HG02759 (cell line): Measurements from ENCODE around the gene SLC2A11.

Source experiments
- ATAC-seq: cut with Tn5 transposase; IDR thresholded peaks from one replicate; pipeline ENCODE4 v1.9.1; 2021; ENCODE audit warnings: mild to moderate bottlenecking, moderate library complexity; ENCODE audit not compliant: unreplicated experiment

Gene SLC2A11

DNA sequence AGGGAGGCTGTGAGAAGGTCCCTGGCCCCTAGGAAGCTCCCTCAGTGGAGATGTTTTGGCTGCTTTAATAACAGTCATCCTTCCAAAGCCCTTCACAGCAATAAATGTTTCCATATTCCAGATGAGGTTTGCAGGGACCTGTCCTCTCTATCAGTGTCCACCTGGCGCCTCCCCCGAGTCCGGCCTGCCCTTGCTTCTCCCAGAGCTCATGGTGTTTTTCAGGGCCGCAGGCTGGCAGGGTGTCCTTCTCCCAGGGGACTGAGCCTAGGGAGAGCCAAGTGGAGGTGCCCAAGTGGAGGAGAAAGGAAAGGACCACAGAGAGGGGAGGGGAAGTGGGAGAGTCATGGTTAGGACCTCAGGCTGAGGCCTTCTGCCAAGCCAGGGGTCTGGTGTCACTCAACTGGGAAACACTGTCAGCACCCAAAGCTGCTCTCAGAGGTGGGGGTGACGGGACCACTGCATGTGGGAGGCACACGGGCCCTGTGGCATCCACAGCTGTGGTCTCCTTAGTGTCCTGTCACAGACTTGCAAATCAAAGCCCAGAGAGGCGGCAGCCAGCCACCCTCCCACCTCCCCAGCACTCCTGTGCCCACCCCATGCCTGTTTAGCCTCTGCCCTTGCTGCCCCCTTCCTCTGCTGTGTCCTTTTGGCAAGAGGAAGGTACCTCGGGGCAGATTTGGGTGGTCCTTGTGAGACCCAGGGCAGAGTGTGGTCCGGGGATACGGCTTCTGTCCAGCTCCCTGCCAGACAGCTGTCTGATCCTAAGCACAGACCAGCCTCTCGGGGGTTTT lies 25.3 kb upstream of the SLC2A11 start:
- no peak for ATAC-seq

DNA sequence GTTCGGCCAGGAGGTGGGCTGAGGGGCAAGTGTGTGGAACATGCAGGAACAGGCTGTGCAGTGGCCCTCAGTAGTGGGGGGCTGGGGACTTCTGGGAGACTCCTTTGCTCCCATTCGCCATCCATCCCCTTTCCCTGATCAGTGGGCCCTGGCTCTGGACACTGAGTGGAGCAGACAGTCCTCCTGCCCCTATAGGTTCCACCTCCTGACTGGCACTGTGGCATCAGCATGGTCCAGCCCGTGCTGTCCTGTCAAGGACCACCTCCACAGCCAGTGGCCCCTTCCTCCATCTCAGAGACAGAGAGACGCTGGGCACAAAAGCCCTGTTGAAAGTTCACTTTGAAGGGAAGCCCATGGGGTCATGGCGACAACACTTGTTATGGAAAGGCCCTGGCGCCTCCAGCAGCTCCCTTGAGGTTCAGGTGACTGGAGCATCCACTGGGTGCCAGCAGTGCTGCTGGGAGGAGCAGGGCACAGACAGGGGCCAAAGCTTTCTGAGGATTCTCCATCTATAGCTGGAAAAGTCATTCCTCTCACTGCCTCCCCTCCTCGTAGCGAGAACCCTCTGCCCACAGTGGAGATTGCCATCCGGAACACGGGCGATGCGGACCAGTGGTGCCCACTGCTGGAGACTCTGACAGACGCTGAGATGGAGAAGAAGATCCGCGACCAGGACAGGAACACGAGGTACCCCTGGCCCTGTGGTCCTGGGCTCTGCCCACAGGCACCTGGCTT lies 24.5 kb upstream of the SLC2A11 start:
- ATAC-seq: no peak

DNA sequence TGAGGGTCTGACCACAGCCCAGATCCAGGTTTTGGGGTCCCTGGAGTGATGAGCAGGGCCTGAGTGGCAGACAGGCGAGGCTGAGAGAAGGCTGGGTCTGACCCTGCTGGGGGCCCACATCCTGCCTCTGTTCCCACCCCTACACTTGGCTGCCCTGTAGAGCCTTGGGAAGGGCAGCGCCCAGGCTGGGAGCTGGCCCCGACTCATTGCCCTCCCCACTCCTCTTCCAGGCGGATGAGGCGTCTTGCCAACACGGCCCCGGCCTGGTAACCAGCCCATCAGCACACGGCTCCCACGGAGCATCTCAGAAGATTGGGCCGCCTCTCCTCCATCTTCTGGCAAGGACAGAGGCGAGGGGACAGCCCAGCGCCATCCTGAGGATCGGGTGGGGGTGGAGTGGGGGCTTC lies 23.8 kb upstream of the SLC2A11 start:
- no peak for ATAC-seq

DNA sequence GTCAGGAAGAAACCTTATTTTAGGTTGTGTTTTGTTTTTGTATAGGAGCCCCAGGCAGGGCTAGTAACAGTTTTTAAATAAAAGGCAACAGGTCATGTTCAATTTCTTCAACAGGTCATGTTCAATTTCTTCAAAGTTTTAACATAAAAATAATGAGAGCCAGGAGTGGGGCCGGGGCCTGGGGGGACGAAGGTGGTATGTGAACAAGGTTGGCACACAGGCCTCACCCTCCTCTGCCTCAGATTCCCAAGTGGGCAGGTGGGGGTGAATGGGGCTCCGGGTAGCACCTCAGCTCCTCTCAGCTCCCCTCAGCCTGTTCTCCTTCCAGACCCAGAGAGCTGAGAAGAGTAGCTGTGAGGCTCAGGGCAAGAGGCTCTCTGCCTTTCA lies 23.3 kb upstream of the SLC2A11 start:
- no peak for ATAC-seq

DNA sequence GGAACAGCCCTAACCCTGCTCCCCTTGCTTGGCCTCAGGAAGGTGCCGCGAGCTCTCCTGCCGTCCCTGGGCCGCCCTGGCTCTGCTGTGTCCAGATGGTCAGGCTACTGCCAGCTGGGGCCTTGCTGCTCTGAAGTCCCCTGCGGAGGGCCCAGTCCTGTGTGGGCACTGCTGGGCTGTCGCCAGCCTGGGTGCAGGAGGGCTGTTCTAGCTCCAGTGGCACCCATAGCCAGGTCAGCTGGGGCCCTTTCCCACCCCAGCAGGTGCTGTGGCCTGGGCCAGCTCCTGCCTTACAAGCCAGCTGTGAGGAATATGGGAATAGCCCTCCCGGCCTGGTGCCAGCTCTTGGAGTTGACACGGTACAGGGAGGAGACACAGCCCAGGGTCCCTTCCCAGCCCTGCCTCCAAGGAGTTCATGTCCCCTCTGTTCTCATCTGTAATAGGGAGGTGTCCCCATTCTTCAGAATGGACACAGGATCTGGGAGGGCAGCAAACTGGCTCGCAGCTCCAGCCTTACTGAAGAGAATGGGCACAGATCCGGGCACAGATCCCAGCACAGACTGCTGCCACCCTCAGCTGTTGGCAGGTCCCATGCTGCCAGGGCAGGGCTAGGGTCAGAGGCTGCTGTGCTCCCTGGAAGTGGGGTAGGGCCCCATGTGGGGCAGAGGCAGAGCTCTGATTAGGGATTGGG lies 22.7 kb upstream of the SLC2A11 start:
- ATAC-seq: no peak

DNA sequence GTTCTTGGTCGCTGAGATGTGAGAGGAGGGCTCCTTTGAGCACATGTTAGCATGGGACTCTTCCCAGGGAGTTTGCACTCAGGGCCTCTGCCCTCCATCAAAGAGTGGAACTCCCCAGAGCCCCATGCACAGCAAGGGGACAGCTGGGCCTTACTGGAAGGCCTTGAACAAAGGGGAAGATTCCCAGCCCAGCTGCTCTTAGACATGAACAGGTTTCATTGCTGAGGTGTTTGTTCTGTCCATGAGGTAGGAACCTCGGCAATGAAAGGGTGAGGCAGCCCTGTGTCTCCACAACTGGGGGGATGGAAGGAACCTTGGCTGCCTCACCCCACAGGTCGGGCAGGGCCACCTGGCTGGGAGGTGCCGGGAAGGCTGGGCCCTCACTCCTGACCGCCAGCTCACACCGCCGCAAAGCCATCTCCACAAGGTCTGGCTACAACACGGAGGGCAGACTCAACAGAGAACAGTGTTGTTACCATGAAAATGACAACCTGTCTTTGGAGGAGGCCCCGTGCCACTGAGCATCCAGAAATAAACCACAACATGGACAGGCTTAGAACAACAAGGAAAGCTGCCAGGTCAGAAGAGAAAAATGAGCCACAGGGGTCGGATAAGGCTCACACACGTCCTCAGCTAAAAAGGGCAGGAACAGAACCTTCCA lies 22.1 kb upstream of the SLC2A11 start:
- ATAC-seq: no peak

DNA sequence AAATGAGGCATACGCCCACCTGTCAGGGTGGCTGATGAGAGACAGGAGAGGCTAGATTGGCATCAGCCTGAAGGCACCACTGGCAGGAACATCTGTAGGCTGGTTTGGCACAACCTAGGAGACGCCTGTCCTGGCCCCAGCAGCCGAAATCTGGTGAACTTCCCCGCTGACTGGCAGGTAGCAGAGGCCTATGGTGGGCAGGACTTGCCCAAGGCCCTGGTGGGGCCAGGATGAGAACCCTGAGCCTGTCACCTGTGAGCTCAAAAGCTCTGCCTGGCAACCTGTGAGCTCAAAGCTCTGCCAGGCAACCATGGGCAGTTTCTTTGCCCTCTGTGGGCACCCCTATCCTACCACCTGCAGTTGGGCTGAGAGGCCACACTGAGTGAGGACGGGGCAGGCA lies 21.4 kb upstream of the SLC2A11 start:
- no peak for ATAC-seq

DNA sequence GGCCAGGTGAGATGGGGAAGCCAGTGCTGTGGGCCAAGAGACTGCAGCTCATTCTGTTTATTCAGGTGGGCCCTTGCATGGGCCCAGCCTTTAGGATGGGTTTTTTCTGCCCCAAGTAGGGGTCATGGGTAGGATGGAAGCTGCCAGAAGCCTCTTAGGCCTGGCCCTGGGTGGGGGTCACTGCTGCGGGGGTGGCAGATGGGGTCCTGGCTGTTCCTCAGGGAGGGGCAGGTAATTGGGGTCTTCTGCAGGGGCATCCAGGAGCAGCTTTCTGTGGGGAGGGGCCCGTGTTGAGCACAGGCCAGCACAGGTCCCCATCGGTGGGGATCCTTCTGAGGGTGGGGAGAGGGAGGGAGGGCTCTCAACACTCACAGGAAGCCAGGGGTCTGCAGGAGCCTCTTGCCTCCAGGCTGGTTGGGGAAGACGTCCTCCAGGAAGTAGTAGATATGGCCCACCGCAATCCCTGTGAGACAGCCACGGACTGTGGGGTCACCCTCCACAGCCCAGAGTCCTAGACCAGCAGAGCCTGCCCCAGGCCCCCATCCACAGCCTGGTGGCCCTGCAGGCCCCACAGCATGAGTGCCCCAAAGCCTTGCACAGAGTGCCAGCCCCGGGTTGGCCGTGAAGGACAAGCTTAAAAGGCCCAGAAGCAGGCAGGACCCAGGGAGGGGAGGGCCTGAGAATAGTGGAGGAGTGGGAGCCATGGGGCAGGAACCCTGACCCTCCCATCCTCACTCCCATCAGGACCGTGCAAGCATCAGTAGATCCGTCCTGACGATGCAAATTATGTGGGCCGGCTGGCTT lies 20.8 kb upstream of the SLC2A11 start:
- no peak for ATAC-seq

DNA sequence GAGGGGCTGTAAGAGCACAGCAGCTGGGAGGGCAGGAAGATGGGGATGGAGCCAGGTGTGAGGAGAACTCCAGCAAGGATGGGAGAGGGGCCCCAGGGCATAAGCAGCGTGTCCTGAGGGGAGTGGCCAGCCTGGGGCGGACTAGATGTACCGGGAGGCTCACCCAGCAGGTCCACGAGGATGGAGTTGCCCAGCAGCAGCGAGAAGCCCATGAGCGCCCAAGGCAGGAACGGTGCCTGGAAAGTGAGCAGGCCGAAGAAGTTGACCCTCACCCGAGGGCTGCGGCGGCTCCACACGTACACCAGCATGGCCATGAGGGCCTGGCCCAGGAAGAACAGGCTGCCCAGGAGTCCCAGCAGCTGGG lies 20.2 kb upstream of the SLC2A11 start:
- no peak for ATAC-seq

DNA sequence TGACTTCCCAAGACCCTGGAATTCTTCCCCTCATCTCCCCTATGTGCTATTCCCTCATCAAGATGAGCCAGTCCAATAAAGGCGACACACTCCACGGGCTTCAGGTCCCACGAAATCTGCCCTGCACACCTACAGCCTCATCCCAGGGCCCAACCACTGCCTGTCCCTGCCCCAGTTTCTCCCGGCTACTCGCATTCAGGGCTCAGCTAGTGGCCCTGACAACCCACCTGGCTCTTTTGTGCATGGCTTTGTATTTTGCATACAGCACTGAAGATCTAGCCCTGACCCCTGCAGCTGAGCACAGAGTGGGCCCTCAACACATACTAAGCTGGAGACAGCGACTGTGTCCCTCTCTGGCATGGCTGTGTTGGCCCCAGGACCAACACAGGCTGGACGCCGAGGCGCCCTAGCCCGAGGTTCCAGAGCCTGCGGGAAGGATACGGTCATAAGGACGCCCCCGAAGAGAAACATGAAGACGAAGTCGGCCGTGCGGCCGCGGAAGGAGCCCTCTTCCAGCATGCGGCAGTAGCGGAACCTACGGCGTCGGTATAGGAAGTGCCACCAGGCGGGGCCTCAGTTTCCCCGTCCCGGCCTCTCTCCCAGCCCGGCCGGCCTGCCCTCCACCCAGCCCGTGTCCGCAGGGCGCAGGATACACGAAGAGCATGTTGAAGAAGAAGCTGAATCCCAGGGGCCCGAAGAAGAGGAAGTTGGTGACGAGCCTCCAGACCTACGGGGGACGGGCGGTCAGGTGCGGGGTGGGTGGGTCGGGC lies 19.6 kb upstream of the SLC2A11 start:
- ATAC-seq: no peak

DNA sequence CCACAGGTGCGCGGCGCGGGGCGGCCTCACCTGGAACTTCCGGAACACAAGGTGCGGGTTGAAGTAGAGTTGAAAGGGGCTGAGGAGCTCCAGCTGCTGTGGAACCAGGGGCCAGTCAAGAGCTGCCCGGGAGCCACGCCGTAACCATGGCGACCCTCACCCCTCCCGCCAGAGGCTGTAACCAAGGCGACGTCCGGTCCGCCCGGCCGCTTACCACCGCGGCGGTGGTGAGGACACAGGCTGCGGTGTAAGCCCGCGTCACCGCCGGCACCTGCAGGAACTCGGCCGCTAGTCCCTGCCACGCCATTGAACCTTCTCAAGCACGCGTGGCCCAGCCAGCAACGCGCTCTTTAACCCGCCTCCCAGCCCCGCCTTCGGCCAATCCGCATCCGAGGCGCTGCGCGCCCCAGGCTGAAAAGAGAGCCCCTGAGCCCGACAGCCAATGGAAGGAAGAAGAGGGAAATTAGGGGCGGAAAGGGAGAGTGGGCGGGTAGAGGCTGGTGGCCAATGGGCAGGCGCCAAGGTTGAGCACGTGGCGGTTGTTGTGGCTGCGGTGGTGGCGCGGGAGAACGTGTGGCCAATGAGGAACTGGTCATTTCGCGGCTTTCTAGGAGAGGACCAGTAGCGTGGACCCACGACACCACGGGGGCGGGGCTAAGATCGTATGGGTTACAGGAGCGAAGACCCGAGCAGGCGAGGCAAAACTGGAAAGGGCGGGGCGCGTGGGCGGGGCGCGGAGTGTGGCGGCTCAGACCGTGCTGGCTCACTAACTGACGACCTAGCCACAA lies 18.8 kb upstream of the SLC2A11 start, which contains the start of gene DERL3:
DERL3 (minus strand) TSS at position 326 of the 788 bp plus-strand sequence; CDS start at position 307, 19 bp downstream.
- peak; percentile 85 for ATAC-seq

DNA sequence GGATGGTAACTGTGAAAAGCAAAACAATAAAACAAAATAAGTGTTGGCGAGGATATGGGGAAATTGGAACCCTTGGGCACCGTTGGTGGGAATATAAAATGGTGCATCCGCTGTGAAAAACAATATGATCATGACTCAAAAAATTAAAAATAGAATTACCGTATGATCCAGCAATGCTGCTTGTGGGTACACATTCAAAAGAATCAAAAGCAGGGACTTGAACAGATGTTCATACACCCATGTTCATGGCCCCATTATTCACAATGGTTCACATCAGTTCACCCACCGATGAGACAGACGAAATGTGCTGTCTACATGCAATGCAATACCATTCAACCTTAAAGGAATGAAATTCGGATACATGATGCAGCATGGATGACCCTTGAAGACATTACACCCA lies 17.6 kb upstream of the SLC2A11 start:
- ATAC-seq: no peak

DNA sequence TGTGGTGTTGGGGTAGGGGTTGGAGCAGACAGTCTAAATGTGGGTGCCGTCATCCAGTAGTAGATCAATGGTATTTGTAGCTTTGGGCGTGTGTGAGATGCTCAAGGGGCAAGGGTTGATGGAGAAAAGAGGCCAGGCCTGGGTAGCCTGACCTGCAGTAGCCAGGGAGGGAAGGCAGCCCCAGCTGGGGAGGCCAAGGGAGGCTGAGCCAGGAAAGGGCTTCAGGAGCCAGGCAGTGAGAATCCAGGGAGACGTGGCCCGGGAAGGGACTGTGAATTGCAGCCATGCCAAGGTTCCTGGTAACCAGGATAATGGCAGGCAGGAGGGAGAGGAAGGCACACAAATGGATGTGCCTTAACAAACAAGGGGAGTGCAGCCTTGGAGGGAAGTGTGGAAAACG lies 16.4 kb upstream of the SLC2A11 start:
- no peak for ATAC-seq

DNA sequence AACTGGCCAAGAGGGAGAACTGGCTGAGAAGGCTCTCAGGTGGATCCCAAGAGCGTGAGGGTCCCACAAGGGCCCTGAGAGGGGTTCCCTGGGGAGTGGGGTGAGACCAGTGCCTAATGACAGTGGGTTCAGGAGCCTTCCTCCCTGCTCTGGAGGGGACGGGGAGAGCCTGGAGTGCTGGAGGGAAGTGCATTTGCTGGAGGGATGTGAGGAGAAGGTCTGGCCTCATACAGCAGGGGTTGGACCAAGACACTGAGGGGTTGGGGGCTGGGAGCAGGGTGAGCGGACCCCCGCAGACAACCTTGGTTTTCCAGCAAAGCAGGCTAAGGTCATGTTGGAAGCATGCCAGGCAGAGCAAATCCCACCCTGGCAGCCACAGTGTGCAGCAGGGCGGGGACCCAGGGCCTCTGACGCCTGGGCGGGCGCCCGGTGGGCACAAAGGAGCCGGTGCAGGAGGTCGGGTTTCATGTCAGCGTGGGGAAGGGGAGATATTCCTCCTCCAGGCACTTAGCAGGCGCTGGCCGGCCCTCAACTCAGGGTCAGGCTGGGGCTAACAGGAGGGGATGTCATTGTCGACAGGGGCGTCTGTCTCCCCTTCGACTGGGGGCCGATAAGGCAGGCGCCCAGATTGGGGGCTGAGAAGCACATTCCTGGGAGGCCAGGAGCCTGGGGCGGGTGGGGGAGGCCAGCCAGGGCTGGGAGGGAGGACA lies 15.8 kb upstream of the SLC2A11 start:
- no peak for ATAC-seq

DNA sequence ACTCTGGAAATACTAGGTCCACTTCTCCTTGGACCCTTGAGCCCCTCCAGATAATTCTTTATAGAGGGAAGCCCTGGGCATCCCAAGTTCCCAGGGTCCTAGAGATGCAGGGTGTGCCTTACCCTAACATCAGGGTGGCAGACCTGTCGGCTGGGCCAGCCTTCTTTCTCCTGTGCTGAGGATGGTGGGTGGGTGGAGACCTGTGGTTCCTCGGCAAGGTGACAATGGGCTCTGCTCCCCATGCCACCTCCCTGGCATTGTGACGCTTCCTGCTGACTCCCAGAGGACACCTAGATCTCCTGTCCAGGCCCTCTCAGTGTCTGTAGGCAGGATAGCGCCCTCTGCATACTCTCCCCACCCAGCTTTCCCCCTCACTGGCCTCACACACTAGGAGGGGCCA lies 15.1 kb upstream of the SLC2A11 start:
- ATAC-seq: no peak

DNA sequence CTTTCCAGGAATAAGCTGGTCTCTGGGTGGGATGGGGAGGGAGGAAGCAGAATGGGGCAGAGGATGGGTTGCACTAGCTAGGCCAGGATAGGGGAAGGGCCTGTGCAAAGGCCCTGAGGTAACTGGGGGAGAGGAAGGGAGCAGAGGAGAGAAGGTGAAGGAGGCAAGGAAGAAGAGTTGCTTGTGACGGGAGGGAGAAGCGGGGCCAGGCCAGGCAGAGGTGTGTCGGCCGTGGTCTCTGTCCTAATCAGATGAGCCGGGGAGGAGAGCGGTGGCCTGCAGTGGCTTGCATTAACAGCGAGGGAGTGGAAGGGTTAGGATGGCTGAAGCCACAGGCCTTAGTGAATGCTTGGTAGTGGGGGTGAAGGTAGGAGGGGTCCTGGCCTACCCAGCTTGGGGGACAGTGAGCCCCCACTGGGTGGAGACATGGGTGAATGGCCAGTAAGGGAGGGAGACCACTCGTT lies 12.9 kb upstream of the SLC2A11 start:
- ATAC-seq: no peak

DNA sequence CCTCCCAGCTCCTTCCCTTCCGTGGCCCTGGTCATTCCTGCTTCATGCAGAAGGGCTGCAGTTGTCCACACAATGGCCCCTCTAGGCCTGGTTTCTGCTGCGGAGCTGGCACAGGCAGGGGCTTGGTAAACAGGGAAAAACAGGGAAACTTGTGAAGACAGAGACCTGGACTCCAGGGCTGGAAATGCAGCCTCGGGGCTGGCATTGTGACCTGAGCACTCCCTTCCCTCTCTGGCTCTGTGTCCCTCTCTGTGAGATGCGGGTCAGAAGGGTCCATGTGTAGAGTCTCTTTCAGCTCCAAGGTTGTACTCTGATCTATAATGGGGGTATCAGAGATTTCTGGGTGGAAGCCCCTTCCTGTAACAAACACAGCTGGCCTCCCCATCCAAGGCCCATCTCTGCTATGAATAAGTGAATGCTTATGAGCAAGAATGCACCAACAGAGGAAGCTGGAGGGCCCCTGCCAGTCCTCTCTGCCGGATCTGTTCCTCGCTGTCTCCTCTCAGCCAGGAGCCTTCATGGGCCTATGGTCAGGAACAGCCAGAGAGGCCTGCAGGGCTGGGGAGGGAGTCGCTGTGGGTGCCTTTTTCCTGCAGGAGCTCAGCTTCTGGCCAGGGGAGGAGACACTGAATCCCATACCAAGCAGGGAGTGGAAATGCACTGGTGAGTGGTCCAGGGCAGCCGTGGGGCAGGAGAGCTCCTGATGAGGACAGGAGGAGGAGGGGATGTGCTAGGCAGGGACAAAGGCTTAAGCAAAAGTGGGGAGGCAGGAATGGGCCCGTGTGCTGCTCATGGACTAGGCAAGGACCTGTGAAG lies 12.2 kb upstream of the SLC2A11 start:
- ATAC-seq: no peak
